ENCODE data around the gene DENR. TPM values are rescaled to one million over a fixed set of nuclear protein-coding genes. Genes with fewer than 3 reads are reported as not detected.
A peak's percentile ranks its signal among the peaks of the same experiment; 100 is the strongest.

Gene DENR
- total RNA-seq, 2 experiments from 2014 or later: 42.4 to 81.8 TPM

GRCh38 chr12:122724641-122725243 is 27.9 kb upstream of the DENR start:
- DNase-seq (ENCODE audit: low spot score): peak; percentile 67
- Histone ChIP-seq H3K79me2 (ENCODE audit: insufficient read depth, low read depth, low read length) (no peaks in the 10 kb centered on the region), H3K4me2 (ENCODE audit: low read length) (peak overlapping the region; percentile 46), H3K9me2 (ENCODE audit: insufficient read depth, low read length) (no peaks in the 10 kb centered on the region), H3K4me3 (ENCODE audit: low read depth, low read length, poor library complexity, severe bottlenecking) (no peak overlapping the region), H3K27ac (ENCODE audit: low read depth, low read length, poor library complexity, severe bottlenecking) (peak overlapping the region; percentile 7), H3K9me3 (ENCODE audit: low read length) (no peaks in the 10 kb centered on the region), H3K4me1 (ENCODE audit: insufficient read depth, low read length, poor library complexity, severe bottlenecking) (peaks cover 28% of the 10 kb centered on the region), H3K36me3 (ENCODE audit: insufficient read depth, low read length) (no peaks in the 10 kb centered on the region), H2AFZ (ENCODE audit: low read length) (peak overlapping the region; percentile 86; the same call in 1 of the 2 replicates), H4K20me1 (ENCODE audit: insufficient read depth, low read length) (no peaks in the 10 kb centered on the region)
- TF ChIP-seq, protein P1, sequence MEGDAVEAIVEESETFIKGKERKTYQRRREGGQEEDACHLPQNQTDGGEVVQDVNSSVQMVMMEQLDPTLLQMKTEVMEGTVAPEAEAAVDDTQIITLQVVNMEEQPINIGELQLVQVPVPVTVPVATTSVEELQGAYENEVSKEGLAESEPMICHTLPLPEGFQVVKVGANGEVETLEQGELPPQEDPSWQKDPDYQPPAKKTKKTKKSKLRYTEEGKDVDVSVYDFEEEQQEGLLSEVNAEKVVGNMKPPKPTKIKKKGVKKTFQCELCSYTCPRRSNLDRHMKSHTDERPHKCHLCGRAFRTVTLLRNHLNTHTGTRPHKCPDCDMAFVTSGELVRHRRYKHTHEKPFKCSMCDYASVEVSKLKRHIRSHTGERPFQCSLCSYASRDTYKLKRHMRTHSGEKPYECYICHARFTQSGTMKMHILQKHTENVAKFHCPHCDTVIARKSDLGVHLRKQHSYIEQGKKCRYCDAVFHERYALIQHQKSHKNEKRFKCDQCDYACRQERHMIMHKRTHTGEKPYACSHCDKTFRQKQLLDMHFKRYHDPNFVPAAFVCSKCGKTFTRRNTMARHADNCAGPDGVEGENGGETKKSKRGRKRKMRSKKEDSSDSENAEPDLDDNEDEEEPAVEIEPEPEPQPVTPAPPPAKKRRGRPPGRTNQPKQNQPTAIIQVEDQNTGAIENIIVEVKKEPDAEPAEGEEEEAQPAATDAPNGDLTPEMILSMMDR (conservative IDR thresholded peaks at IDR 0.05; ENCODE audit: low read length): no peak
- TF ChIP-seq EZH2phosphoT487 (IDR thresholded peaks at IDR 0.05; ENCODE audit: borderline replicate concordance, low read depth, low read length): no peak
- ChIA-PET CTCF (ENCODE audit: unreplicated experiment) (interaction anchor here (0.6 kb wide), 1 partner anchor 401 kb away, joined by 3 read pairs; no protein-coding TSS in a partner anchor), POLR2A (interaction anchor here (0.6 kb wide), 1 partner anchor 516 kb away, joined by 5 read pairs; no protein-coding TSS in a partner anchor)
- no TSS peak for BruUV-seq (replicated peaks)
- intact Hi-C loops (cut with micrococcal nuclease; ENCODE audit: unreplicated experiment): no loop called here

DNA sequence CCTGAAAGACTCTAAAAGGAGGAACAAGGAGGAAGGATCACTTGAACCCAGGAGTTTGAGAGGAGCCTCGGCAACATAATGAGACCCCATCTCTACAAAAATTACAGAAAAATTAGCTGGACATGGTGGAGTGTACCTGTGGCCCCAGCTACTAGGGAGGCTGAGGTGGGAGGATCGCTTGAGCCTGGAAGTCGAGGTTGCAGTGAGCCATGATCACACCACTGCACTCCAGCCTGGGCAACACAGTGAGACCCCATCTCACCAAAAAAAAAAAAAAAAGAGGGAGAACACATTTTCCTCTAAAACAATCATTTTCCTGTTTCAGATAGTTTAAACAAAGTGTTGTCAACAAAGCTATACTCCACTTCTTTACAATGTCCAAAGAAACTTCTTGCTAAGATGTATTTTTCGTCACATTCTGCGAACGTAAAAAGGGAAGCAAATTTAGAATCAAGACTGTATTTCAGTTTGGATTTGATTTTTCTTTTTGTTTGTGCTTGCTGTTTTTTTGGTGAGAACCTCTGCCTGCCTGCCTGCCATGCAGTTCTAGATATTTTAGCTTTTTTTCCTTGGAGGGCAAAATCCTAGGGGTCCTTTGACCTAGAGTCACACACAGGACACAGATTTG is 27.1 kb upstream of the DENR start:
- no peaks in the 10 kb centered on the region for H3K79me2 ChIP-seq (ENCODE audit: insufficient read depth, low read depth, low read length)
- POLR2A ChIA-PET: interaction anchor here (0.8 kb wide), 1 partner anchor 8 kb away, joined by 3 read pairs; no protein-coding TSS in a partner anchor
- H3K9me3 ChIP-seq (ENCODE audit: low read length): no peaks in the 10 kb centered on the region
- no peaks in the 10 kb centered on the region for H3K36me3 ChIP-seq (ENCODE audit: insufficient read depth, low read length)
- H2AFZ ChIP-seq (ENCODE audit: low read length): peak overlapping the region; percentile 40; the same call in 1 of the 2 replicates
- TF ChIP-seq EZH2phosphoT487 (IDR thresholded peaks at IDR 0.05; ENCODE audit: borderline replicate concordance, low read depth, low read length): no peak
- TF ChIP-seq, protein P1 (conservative IDR thresholded peaks at IDR 0.05; ENCODE audit: low read length): no peak
- H3K4me2 ChIP-seq (ENCODE audit: low read length): peak overlapping the region; percentile 48
- no peak for DNase-seq (ENCODE audit: low spot score)
- intact Hi-C loops (cut with micrococcal nuclease; ENCODE audit: unreplicated experiment): no loop called here
- H4K20me1 ChIP-seq (ENCODE audit: insufficient read depth, low read length): no peaks in the 10 kb centered on the region
- CTCF ChIA-PET (ENCODE audit: unreplicated experiment): interaction anchor here (0.6 kb wide), 1 partner anchor 402 kb away, joined by 3 read pairs; no protein-coding TSS in a partner anchor
- H3K4me1 ChIP-seq (ENCODE audit: insufficient read depth, low read length, poor library complexity, severe bottlenecking): peaks cover 28% of the 10 kb centered on the region
- H3K9me2 ChIP-seq (ENCODE audit: insufficient read depth, low read length): no peaks in the 10 kb centered on the region
- H3K4me3 ChIP-seq (ENCODE audit: low read depth, low read length, poor library complexity, severe bottlenecking): no peak overlapping the region
- H3K27ac ChIP-seq (ENCODE audit: low read depth, low read length, poor library complexity, severe bottlenecking): no peak overlapping the region
- BruUV-seq (replicated peaks): no TSS peak

All from OCI-LY7 (cell line).